ENCODE results near the gene CCNF.

DNA sequence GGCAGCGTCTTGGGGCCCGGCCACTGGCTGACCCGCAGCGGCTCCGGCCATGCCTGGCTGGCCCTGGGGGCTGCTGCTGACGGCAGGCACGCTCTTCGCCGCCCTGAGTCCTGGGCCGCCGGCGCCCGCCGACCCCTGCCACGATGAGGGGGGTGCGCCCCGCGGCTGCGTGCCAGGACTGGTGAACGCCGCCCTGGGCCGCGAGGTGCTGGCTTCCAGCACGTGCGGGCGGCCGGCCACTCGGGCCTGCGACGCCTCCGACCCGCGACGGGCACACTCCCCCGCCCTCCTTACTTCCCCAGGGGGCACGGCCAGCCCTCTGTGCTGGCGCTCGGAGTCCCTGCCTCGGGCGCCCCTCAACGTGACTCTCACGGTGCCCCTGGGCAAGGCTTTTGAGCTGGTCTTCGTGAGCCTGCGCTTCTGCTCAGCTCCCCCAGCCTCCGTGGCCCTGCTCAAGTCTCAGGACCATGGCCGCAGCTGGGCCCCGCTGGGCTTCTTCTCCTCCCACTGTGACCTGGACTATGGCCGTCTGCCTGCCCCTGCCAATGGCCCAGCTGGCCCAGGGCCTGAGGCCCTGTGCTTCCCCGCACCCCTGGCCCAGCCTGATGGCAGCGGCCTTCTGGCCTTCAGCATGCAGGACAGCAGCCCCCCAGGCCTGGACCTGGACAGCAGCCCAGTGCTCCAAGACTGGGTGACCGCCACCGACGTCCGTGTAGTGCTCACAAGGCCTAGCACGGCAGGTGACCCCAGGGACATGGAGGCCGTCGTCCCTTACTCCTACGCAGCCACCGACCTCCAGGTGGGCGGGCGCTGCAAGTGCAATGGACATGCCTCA lies 42.6 kb downstream of the CCNF start:
- TF ChIP-seq, protein P1, sequence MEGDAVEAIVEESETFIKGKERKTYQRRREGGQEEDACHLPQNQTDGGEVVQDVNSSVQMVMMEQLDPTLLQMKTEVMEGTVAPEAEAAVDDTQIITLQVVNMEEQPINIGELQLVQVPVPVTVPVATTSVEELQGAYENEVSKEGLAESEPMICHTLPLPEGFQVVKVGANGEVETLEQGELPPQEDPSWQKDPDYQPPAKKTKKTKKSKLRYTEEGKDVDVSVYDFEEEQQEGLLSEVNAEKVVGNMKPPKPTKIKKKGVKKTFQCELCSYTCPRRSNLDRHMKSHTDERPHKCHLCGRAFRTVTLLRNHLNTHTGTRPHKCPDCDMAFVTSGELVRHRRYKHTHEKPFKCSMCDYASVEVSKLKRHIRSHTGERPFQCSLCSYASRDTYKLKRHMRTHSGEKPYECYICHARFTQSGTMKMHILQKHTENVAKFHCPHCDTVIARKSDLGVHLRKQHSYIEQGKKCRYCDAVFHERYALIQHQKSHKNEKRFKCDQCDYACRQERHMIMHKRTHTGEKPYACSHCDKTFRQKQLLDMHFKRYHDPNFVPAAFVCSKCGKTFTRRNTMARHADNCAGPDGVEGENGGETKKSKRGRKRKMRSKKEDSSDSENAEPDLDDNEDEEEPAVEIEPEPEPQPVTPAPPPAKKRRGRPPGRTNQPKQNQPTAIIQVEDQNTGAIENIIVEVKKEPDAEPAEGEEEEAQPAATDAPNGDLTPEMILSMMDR (IDR thresholded peaks at IDR 0.05; ENCODE audit: low read length): no peak
- no peak for TF ChIP-seq EZH2 (IDR thresholded peaks at IDR 0.05; ENCODE audit: borderline replicate concordance, low read length)
